Panc1 (cell line): ENCODE results near the gene FIBCD1. TPM values are rescaled to one million over a fixed set of nuclear protein-coding genes. Genes with fewer than 3 reads are reported as not detected.

ENCODE experiments used
- ATAC-seq: fragments of 200-7000 bp; cut with Tn5 transposase; 2 replicates; pipeline ENCODE4 v1.9.1; 2020; ENCODE audit warnings: mild to moderate bottlenecking, moderate library complexity
- BruUV-seq: library from RNA; stranded (reverse); fragments of 400-500 nt; replicated peaks from 2 replicates; lab custom pipeline; 2021; lab: Mats Ljungman, UMichigan
- CTCF ChIA-PET: fragments of 300-600 bp; sonication (Branson Sonifier 250); formaldehyde crosslinking; loops from one replicate; lab custom pipeline; 2022; ENCODE audit warnings: antibody characterized with exemption; lab: Charles Lee
- POLR2A ChIA-PET: fragments of 300-600 bp; sonication (Branson Sonifier 250); formaldehyde crosslinking; loops from one replicate; lab custom pipeline; 2022; ENCODE audit warnings: antibody characterized with exemption; lab: Charles Lee
- DNase-seq: peaks from one replicate; pipeline ENCODE4 v3.0.0-alpha.2; 2010; ENCODE audit warnings: low read depth, low spot score
- H3K27ac ChIP-seq: 2 replicates; pipeline ENCODE4 v1.5.1; 2011; ENCODE audit warnings: mild to moderate bottlenecking, low read length, inconsistent platforms
- H3K27me3 ChIP-seq: fragments of 200-500 bp; sonication (Bioruptor generic); 2 replicates; pipeline ENCODE4 v1.6.0; 2014; ENCODE audit warnings: low read length, inconsistent platforms; ENCODE audit not compliant: control insufficient read depth, insufficient read depth
- H3K36me3 ChIP-seq: fragments of 200-500 bp; sonication (Bioruptor generic); 2 replicates; pipeline ENCODE4 v1.5.1; 2014; ENCODE audit warnings: inconsistent platforms, mild to moderate bottlenecking, low read length, moderate library complexity; ENCODE audit not compliant: control insufficient read depth, insufficient read depth
- H3K4me1 ChIP-seq: 2 replicates; pipeline ENCODE4 v1.5.1; 2011; ENCODE audit warnings: inconsistent platforms, mild to moderate bottlenecking, low read length, moderate library complexity; ENCODE audit not compliant: control insufficient read depth, insufficient read depth
- H3K4me3 ChIP-seq, 2 experiments: 2 replicates each; pipeline ENCODE4 v1.5.1; 2011 to 2012; ENCODE audit warnings: low read depth in 2 of 2, low read length in 2 of 2, mild to moderate bottlenecking in 2 of 2, inconsistent platforms in 1 of 2, moderate library complexity in 1 of 2
- H3K9me3 ChIP-seq: fragments of 200-500 bp; sonication (Bioruptor generic); 2 replicates; pipeline ENCODE4 v1.5.1; 2014; ENCODE audit warnings: low read depth, mild to moderate bottlenecking, inconsistent platforms, low read length, moderate library complexity; ENCODE audit not compliant: control insufficient read depth, insufficient read depth
- CTCF ChIP-seq: fragments of 450-650 bp; IDR thresholded peaks from 2 replicates; pipeline ENCODE4 v1.5.1; 2017; ENCODE audit warnings: mild to moderate bottlenecking
- POLR2AphosphoS5 ChIP-seq: IDR thresholded peaks from 2 replicates; pipeline ENCODE4 v1.6.1; 2012; ENCODE audit warnings: mild to moderate bottlenecking, low read depth, low read length, moderate library complexity
- REST ChIP-seq, 2 experiments: IDR thresholded peaks; 2 replicates each; pipeline ENCODE4 v1.6.1; 2011 to 2012; ENCODE audit warnings: low read depth in 2 of 2, control low read depth in 1 of 2, low read length in 1 of 2, mild to moderate bottlenecking in 1 of 2, moderate library complexity in 1 of 2; ENCODE audit not compliant: insufficient read depth in 1 of 2
- SIN3A ChIP-seq: IDR thresholded peaks from 2 replicates; pipeline ENCODE4 v1.6.1; 2012; ENCODE audit warnings: low read depth, mild to moderate bottlenecking, low read length, moderate library complexity, borderline replicate concordance; ENCODE audit not compliant: insufficient read depth
- TCF7L2 ChIP-seq: IDR thresholded peaks from 2 replicates; pipeline ENCODE4 v1.6.1; 2011; ENCODE audit warnings: mild to moderate bottlenecking, low read depth, low read length, inconsistent platforms
- in situ Hi-C: cut with HindIII; loops from 2 replicates; pipeline ENCODE4 v1.10.0; 2016; ENCODE audit warnings: low sequenced_read_pairs, low pct_unique_long_range_greater_than_20kb
- intact Hi-C: fragments of 100-400 bp; cut with micrococcal nuclease; formaldehyde crosslinking; loops from one replicate; pipeline ENCODE4 v1.10.0; 2022; ENCODE audit not compliant: unreplicated experiment
- total RNA-seq: library from RNA; stranded (reverse); gene quantifications from one replicate; pipeline ENCODE4 v1.2.1, GENCODE V29; 2021; ENCODE audit not compliant: unreplicated experiment

The FIBCD1 gene
- total RNA-seq, 1 experiment from 2014 or later: 16.3 TPM

- no peak overlapping the region for H3K27ac ChIP-seq
- in situ Hi-C loops (no loop called here), intact Hi-C loops (loop anchor here (5.0 kb wide), 1 partner anchor 123 kb away; no protein-coding TSS in a partner anchor)
- no peaks in the 10 kb centered on the region for H3K9me3 ChIP-seq
- ATAC-seq: no peak
- CTCF ChIA-PET: no interaction called here
- DNase-seq: no peak
- no TSS peak for BruUV-seq
- H3K4me1 ChIP-seq: no peaks in the 10 kb centered on the region
- POLR2A ChIA-PET: no interaction called here
- H3K27me3 ChIP-seq: no peaks in the 10 kb centered on the region
- no peak for TF ChIP-seq POLR2AphosphoS5
- TF ChIP-seq CTCF: no peak
- TF ChIP-seq REST (IDR thresholded peaks at IDR 0.05; ENCODE audit: insufficient read depth in 1 of 2, low read depth in 2 of 2, low read length in 1 of 2): no peak
- TF ChIP-seq SIN3A: no peak
- TF ChIP-seq TCF7L2: no peak
- H3K4me3 ChIP-seq: no peak overlapping the region
- H3K36me3 ChIP-seq: peaks cover 7% of the 10 kb centered on the region; the same call in 1 of the 2 replicates
Measured at GRCh38 chr9:130873966-130874365, 65.1 kb downstream of the FIBCD1 start.

- Histone ChIP-seq H3K4me1 (no peaks in the 10 kb centered on the region), H3K27ac (no peak overlapping the region), H3K9me3 (no peaks in the 10 kb centered on the region), H3K36me3 (peaks cover 5% of the 10 kb centered on the region; the same call in 1 of the 2 replicates), H3K27me3 (no peaks in the 10 kb centered on the region), H3K4me3 (no peak overlapping the region)
- BruUV-seq: no TSS peak
- no peak for TF ChIP-seq CTCF
- TF ChIP-seq POLR2AphosphoS5: no peak
- TF ChIP-seq SIN3A: no peak
- no peak for TF ChIP-seq REST (IDR thresholded peaks at IDR 0.05; ENCODE audit: insufficient read depth in 1 of 2, low read depth in 2 of 2, low read length in 1 of 2)
- TF ChIP-seq TCF7L2: no peak
- DNase-seq (no peak), ATAC-seq (no peak)
- POLR2A ChIA-PET: no interaction called here
- CTCF ChIA-PET: no interaction called here
- in situ Hi-C loops: no loop called here
- intact Hi-C loops: loop anchor here (5.0 kb wide), 1 partner anchor 124 kb away; no protein-coding TSS in a partner anchor
Measured at GRCh38 chr9:130872912-130873503, 66.0 kb downstream of the FIBCD1 start.
